K562 (cell line): ENCODE data around the gene CREB3L4. TPM values are rescaled to one million over a fixed set of nuclear protein-coding genes. Genes with fewer than 3 reads are reported as not detected.

Source experiments
- CC2D1A ChIP-seq: fragments of 450-650 bp; IDR thresholded peaks from 2 replicates; pipeline ENCODE4 v1.6.1; 2017; ENCODE audit warnings: mild to moderate bottlenecking
- CREB3 ChIP-seq: fragments of 450-650 bp; conservative IDR thresholded peaks from 2 replicates; pipeline ENCODE4 v1.6.1; 2016; ENCODE audit warnings: missing genetic modification characterization, low read depth, mild to moderate bottlenecking, missing compliant biosample characterization, moderate library complexity
- HNRNPUL1 ChIP-seq: fragments of 200-400 bp; formaldehyde crosslinking; IDR thresholded peaks from 2 replicates; pipeline ENCODE4 v1.6.1; 2017; ENCODE audit warnings: low read length
- KAT2B ChIP-seq: IDR thresholded peaks from one replicate; pipeline ENCODE4 v1.6.1; 2012; ENCODE audit warnings: low read depth, mild to moderate bottlenecking, control low read depth, inconsistent platforms, low read length, moderate library complexity
- MAFK ChIP-seq: IDR thresholded peaks from 2 replicates; pipeline ENCODE4 v1.6.1; 2011; ENCODE audit warnings: low read length, improper control_type of control experiment
- PRPF4 ChIP-seq: fragments of 200-400 bp; formaldehyde crosslinking; IDR thresholded peaks from one replicate; pipeline ENCODE4 v1.6.1; 2017; ENCODE audit warnings: low read length, low read depth, mild to moderate bottlenecking; ENCODE audit not compliant: insufficient read depth, poor library complexity, severe bottlenecking
- RBM14 ChIP-seq: fragments of 200-400 bp; formaldehyde crosslinking; IDR thresholded peaks from 2 replicates; pipeline ENCODE4 v1.6.1; 2018; ENCODE audit warnings: low read depth, mild to moderate bottlenecking, low read length, moderate library complexity, borderline replicate concordance; ENCODE audit not compliant: insufficient read depth
- RFX1 ChIP-seq: fragments of 450-650 bp; IDR thresholded peaks from 2 replicates; pipeline ENCODE4 v1.6.1; 2016; ENCODE audit warnings: mild to moderate bottlenecking, moderate library complexity
- SIN3B ChIP-seq: fragments of 450-650 bp; IDR thresholded peaks from 2 replicates; pipeline ENCODE4 v1.6.1; 2017; ENCODE audit warnings: low read depth, mild to moderate bottlenecking, moderate library complexity
- SMARCA4 ChIP-seq: fragments of 450-650 bp; IDR thresholded peaks from 2 replicates; pipeline ENCODE4 v1.6.1; 2016
- SRF ChIP-seq, 2 experiments: fragments of 250-450, 450-650 bp in 1 of 2; sonication (Bioruptor Pico) in 1 of 2; sonication (generic) in 1 of 2; formaldehyde crosslinking; IDR thresholded peaks; 2 replicates each; pipeline versions ENCODE4 v1.5.0 to v1.5.1; 2020 to 2022; ENCODE audit warnings: mild to moderate bottlenecking in 1 of 2, missing genetic modification reagents in 1 of 2
- SRSF9 ChIP-seq: fragments of 200-400 bp; formaldehyde crosslinking; IDR thresholded peaks from 2 replicates; pipeline ENCODE4 v1.6.1; 2017; ENCODE audit warnings: low read depth, low read length, borderline replicate concordance
- ZBED1 ChIP-seq: IDR thresholded peaks from 2 replicates; pipeline ENCODE4 v1.6.1; 2014
- ZBTB1 ChIP-seq: sonication (generic); formaldehyde crosslinking; IDR thresholded peaks from 2 replicates; pipeline ENCODE4 v1.8.1; 2023; ENCODE audit warnings: missing genetic modification reagents, low read depth, mild to moderate bottlenecking, borderline replicate concordance
- ZC3H8 ChIP-seq: fragments of 450-650 bp; IDR thresholded peaks from 2 replicates; pipeline ENCODE4 v1.6.1; 2017
- ZNF124 ChIP-seq: sonication (generic); formaldehyde crosslinking; IDR thresholded peaks from 2 replicates; pipeline ENCODE4 v1.8.1; 2022; ENCODE audit warnings: missing genetic modification reagents
- ZNF277 ChIP-seq: fragments of 250-450 bp; sonication (Bioruptor Pico); IDR thresholded peaks from 2 replicates; pipeline ENCODE4 v1.8.0; 2022; ENCODE audit warnings: inconsistent platforms, mild to moderate bottlenecking, moderate library complexity, borderline replicate concordance
- ZNF561 ChIP-seq: fragments of 450-650 bp; formaldehyde crosslinking; conservative IDR thresholded peaks from 2 replicates; pipeline ENCODE4 v1.4.0; 2020; ENCODE audit warnings: mild to moderate bottlenecking, moderate library complexity
- ZNF57 ChIP-seq: fragments of 450-650 bp; formaldehyde crosslinking; IDR thresholded peaks from 2 replicates; pipeline ENCODE4 v1.4.0; 2020; ENCODE audit warnings: mild to moderate bottlenecking, moderate library complexity
- polyA plus RNA-seq, 8 experiments: library from polyadenylated mRNA; depleted of rRNA in 4 of 8; stranded (reverse) in 5 of 8; unstranded in 3 of 8; fragments of >200 nt; fragmentation: Nextera tagmentation in 2 of 8; fragmentation: Illumina TruSeq in 1 of 8; extraction: Ambion mirVana in 2 of 8; extraction: Trizol in 1 of 8; gene quantifications; 2 replicates each; pipeline versions ENCODE4 v1.2.1 to v1.2.3, GENCODE V29; 2011 to 2014; ENCODE audit warnings: inconsistent platforms in 1 of 8, missing spikeins in 1 of 8
- total RNA-seq, 7 experiments: library from RNA; depleted of rRNA in 6 of 7; stranded (reverse); fragments of >200 nt in 6 of 7; fragmentation: Illumina TruSeq in 2 of 7; extraction: Trizol in 2 of 7; gene quantifications; 2 replicates each; pipeline versions ENCODE4 v1.2.1 to v1.2.3, GENCODE V29; 2011 to 2021; ENCODE audit warnings: low replicate concordance in 1 of 7
- TF ChIP-seq, protein P1 (sequence below): sonication (generic); formaldehyde crosslinking; IDR thresholded peaks from 2 replicates; pipeline ENCODE4 v1.8.1; 2023; ENCODE audit warnings: mild to moderate bottlenecking, missing genetic modification reagents
- TF ChIP-seq, protein P2 (sequence below): fragments of 200-400 bp; formaldehyde crosslinking; IDR thresholded peaks from 2 replicates; pipeline ENCODE4 v1.6.1; 2017; ENCODE audit warnings: mild to moderate bottlenecking, low read depth, low read length, moderate library complexity

The CREB3L4 gene
- total and polyA plus RNA-seq, 9 of the 15 experiments (the other 6 are each of a cell fraction or from before 2014, with no cell fraction given): 9.9 to 18.6 (median 13.9) TPM

GRCh38 chr1:153946622-153947241 is 21.0 kb upstream of the CREB3L4 start, which contains the start of gene DENND4B (continued):
- TF ChIP-seq ZNF277 (CRISPR knock-in tag) (no peak), MAFK (no peak), ZNF124 (CRISPR knock-in tag) (no peak), KAT2B (no peak), RFX1 (no peak), SRF (CRISPR knock-in tag; IDR thresholded peaks at IDR 0.05) (no peak), SMARCA4 (no peak), ZBED1 (no peak), CREB3 (no peak), SIN3B (no peak), SRSF9 (no peak), RBM14 (no peak), CC2D1A (no peak), ZC3H8 (no peak), ZNF561 (CRISPR knock-in tag) (no peak), HNRNPUL1 (no peak), PRPF4 (no peak), ZBTB1 (CRISPR knock-in tag) (no peak; the same call in 1 of the 2 replicates), ZNF57 (no peak)
- TF ChIP-seq, protein P1, sequence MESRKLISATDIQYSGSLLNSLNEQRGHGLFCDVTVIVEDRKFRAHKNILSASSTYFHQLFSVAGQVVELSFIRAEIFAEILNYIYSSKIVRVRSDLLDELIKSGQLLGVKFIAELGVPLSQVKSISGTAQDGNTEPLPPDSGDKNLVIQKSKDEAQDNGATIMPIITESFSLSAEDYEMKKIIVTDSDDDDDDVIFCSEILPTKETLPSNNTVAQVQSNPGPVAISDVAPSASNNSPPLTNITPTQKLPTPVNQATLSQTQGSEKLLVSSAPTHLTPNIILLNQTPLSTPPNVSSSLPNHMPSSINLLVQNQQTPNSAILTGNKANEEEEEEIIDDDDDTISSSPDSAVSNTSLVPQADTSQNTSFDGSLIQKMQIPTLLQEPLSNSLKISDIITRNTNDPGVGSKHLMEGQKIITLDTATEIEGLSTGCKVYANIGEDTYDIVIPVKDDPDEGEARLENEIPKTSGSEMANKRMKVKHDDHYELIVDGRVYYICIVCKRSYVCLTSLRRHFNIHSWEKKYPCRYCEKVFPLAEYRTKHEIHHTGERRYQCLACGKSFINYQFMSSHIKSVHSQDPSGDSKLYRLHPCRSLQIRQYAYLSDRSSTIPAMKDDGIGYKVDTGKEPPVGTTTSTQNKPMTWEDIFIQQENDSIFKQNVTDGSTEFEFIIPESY (CRISPR knock-in tag): no peak
- TF ChIP-seq, protein P2, sequence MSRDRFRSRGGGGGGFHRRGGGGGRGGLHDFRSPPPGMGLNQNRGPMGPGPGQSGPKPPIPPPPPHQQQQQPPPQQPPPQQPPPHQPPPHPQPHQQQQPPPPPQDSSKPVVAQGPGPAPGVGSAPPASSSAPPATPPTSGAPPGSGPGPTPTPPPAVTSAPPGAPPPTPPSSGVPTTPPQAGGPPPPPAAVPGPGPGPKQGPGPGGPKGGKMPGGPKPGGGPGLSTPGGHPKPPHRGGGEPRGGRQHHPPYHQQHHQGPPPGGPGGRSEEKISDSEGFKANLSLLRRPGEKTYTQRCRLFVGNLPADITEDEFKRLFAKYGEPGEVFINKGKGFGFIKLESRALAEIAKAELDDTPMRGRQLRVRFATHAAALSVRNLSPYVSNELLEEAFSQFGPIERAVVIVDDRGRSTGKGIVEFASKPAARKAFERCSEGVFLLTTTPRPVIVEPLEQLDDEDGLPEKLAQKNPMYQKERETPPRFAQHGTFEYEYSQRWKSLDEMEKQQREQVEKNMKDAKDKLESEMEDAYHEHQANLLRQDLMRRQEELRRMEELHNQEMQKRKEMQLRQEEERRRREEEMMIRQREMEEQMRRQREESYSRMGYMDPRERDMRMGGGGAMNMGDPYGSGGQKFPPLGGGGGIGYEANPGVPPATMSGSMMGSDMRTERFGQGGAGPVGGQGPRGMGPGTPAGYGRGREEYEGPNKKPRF: no peak
